ENCODE measurements around the gene MSI2.

DNA sequence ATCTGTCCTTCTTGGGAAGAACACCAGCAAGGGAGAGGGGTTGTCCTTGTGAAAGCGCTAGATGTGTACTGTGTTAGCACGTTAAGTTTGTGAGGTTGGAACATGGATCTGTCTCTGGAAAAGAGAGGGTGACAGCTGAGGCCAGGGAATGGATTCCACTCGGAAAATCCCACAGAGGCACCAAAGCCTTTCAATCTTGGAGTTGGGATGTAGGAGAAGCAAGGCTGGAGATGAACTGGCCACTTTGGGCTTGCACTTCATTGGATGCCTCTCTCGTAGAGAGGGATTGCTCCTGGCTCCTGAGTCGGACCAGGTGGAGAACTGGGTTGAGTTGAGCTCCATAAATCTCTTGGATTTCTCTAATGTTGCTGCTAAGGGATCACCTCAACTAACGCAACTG, 421.5 kb downstream of the MSI2 start:
- TF ChIP-seq REST (IDR thresholded peaks at IDR 0.05; ENCODE audit: low read depth) (no peak), EP300 (IDR thresholded peaks at IDR 0.05; ENCODE audit: borderline replicate concordance) (no peak), CEBPB (IDR thresholded peaks at IDR 0.05) (no peak), TEAD4 (IDR thresholded peaks at IDR 0.05) (no peak), USF1 (IDR thresholded peaks at IDR 0.05) (no peak), MAX (IDR thresholded peaks at IDR 0.05) (no peak), TAF1 (IDR thresholded peaks at IDR 0.05; ENCODE audit: low read depth) (no peak), CREB1 (IDR thresholded peaks at IDR 0.05; ENCODE audit: low read depth) (no peak), RAD21 (IDR thresholded peaks at IDR 0.05; ENCODE audit: low read depth) (no peak), EGR1 (IDR thresholded peaks at IDR 0.05) (no peak), NFIC (IDR thresholded peaks at IDR 0.05) (no peak), FOXM1 (IDR thresholded peaks at IDR 0.05; ENCODE audit: borderline replicate concordance, low read depth) (no peak), YY1 (IDR thresholded peaks at IDR 0.05; ENCODE audit: low read depth) (no peak), TCF12 (IDR thresholded peaks at IDR 0.05; ENCODE audit: low read depth) (no peak)

All from Ishikawa (cell line).